Gastrocnemius medialis (tissue), 4 donors: ENCODE measurements around the gene ITPR2.

Experiments
- POLR2A ChIP-seq, 2 donors: fragments of 450-650 bp; IDR thresholded peaks; one replicate each; pipeline ENCODE4 v1.6.1; 2017; ENCODE audit warnings: antibody characterized with exemption in 2 of 2, mild to moderate bottlenecking in 2 of 2, moderate library complexity in 2 of 2
- TF ChIP-seq, protein P1 (sequence below), 5 experiments: fragments of 450-650 bp in 3 of 5; fragments of 200-600 bp in 2 of 5; sonication (generic) in 2 of 5; IDR thresholded peaks in 4 of 5; conservative IDR thresholded peaks in 1 of 5; 1 replicate in 4 of 5; 2 replicates in 1 of 5; pipeline ENCODE4 v1.5.1; 2016 to 2019; ENCODE audit warnings: antibody characterized with exemption in 5 of 5, mild to moderate bottlenecking in 3 of 5, moderate library complexity in 3 of 5

- TF ChIP-seq, protein P1, sequence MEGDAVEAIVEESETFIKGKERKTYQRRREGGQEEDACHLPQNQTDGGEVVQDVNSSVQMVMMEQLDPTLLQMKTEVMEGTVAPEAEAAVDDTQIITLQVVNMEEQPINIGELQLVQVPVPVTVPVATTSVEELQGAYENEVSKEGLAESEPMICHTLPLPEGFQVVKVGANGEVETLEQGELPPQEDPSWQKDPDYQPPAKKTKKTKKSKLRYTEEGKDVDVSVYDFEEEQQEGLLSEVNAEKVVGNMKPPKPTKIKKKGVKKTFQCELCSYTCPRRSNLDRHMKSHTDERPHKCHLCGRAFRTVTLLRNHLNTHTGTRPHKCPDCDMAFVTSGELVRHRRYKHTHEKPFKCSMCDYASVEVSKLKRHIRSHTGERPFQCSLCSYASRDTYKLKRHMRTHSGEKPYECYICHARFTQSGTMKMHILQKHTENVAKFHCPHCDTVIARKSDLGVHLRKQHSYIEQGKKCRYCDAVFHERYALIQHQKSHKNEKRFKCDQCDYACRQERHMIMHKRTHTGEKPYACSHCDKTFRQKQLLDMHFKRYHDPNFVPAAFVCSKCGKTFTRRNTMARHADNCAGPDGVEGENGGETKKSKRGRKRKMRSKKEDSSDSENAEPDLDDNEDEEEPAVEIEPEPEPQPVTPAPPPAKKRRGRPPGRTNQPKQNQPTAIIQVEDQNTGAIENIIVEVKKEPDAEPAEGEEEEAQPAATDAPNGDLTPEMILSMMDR (IDR thresholded peaks at IDR 0.05 in 4 of 5, conservative IDR thresholded peaks at IDR 0.05 in 1 of 5): no peak
- no peak for TF ChIP-seq POLR2A (IDR thresholded peaks at IDR 0.05)
Observed at GRCh38 chr12:26861690-26862089, 28.7 kb upstream of the ITPR2 start.
